ENCODE measurements around the gene STK10. TPM values are rescaled to one million over a fixed set of nuclear protein-coding genes. Genes with fewer than 3 reads are reported as not detected.

The STK10 gene
- total RNA-seq, 1 donor from 2014 or later = 72.5 TPM

- H3K36me3 ChIP-seq = peaks cover 57% of the 10 kb centered on the region
- intact Hi-C loops (cut with DNase I) = no loop called here
- H3K27ac ChIP-seq = no peak overlapping the region
- DNase-seq (peak; percentile 35), ATAC-seq (no peak)
- peaks cover 60% of the 10 kb centered on the region for H3K4me1 ChIP-seq
- H3K4me3 ChIP-seq = no peak overlapping the region
- no peaks in the 10 kb centered on the region for H3K9me3 ChIP-seq
- no peak for TF ChIP-seq CTCF (IDR thresholded peaks at IDR 0.05)
- no peaks in the 10 kb centered on the region for H3K27me3 ChIP-seq (ENCODE audit: low read depth)
These were observed 82.2 kb downstream of the STK10 start for GRCh38 chr5:172105811-172106210.

GRCh38 chr5:172104801-172105701, 83.0 kb downstream of the STK10 start:
- H3K36me3 ChIP-seq = peaks cover 65% of the 10 kb centered on the region
- peaks cover 53% of the 10 kb centered on the region for H3K4me1 ChIP-seq

GRCh38 chr5:172104021-172104420, 84.0 kb downstream of the STK10 start:
- Histone ChIP-seq H3K27ac (peak overlapping the region; percentile 71), H3K27me3 (ENCODE audit: low read depth) (no peaks in the 10 kb centered on the region), H3K36me3 (peaks cover 60% of the 10 kb centered on the region), H3K9me3 (no peaks in the 10 kb centered on the region), H3K4me1 (peaks cover 42% of the 10 kb centered on the region), H3K4me3 (no peak overlapping the region)
- intact Hi-C loops (cut with DNase I) = no loop called here
- no peak for DNase-seq
- ATAC-seq = peak in 1 of 2 donors; percentile 19
- TF ChIP-seq CTCF (IDR thresholded peaks at IDR 0.05) = no peak

More at GRCh38 chr5:172104801-172105701, 83.0 kb downstream of the STK10 start:
- no peak for TF ChIP-seq CTCF (IDR thresholded peaks at IDR 0.05)
- Histone ChIP-seq H3K27ac (no peak overlapping the region), H3K27me3 (ENCODE audit: low read depth) (no peaks in the 10 kb centered on the region), H3K4me3 (no peak overlapping the region), H3K9me3 (no peaks in the 10 kb centered on the region)
- intact Hi-C loops (cut with DNase I) = no loop called here
- ATAC-seq = no peak
- peak; percentile 24 for DNase-seq

GRCh38 chr5:172102913-172103626, 85.0 kb downstream of the STK10 start:
- no peak for DNase-seq
- H3K4me1 ChIP-seq = peaks cover 37% of the 10 kb centered on the region
- peak; percentile 41 to 50 for ATAC-seq
- H3K4me3 ChIP-seq = no peak overlapping the region
- H3K27me3 ChIP-seq (ENCODE audit: low read depth) = no peaks in the 10 kb centered on the region
- no peaks in the 10 kb centered on the region for H3K9me3 ChIP-seq
- H3K36me3 ChIP-seq = peaks cover 58% of the 10 kb centered on the region
- intact Hi-C loops (cut with DNase I) = no loop called here
- peak overlapping the region; percentile 71 for H3K27ac ChIP-seq
- no peak for TF ChIP-seq CTCF (IDR thresholded peaks at IDR 0.05)

- Histone ChIP-seq H3K4me1 (peaks cover 29% of the 10 kb centered on the region), H3K9me3 (no peaks in the 10 kb centered on the region), H3K27ac (no peak overlapping the region), H3K27me3 (ENCODE audit: low read depth) (no peaks in the 10 kb centered on the region), H3K4me3 (no peak overlapping the region), H3K36me3 (peaks cover 60% of the 10 kb centered on the region)
- intact Hi-C loops (cut with DNase I) = no loop called here
- no peak for DNase-seq
- TF ChIP-seq CTCF (IDR thresholded peaks at IDR 0.05) = no peak
- no peak for ATAC-seq
These were observed 85.7 kb downstream of the STK10 start for GRCh38 chr5:172102218-172102870.

Measured in lower lobe of right lung (tissue), 2 donors.